ENCODE data around the gene AFF1.

AFF1 gene

GRCh38 chr4:87087015-87087414, 152.2 kb downstream of the AFF1 start:
- no peak for DNase-seq

GRCh38 chr4:87087420-87087819, 152.6 kb downstream of the AFF1 start:
- no peak for DNase-seq

- peak; percentile 19 for DNase-seq
These were observed 153.4 kb downstream of the AFF1 start for GRCh38 chr4:87088186-87088585.

- no peak for DNase-seq
These were observed 154.6 kb downstream of the AFF1 start for GRCh38 chr4:87089368-87089767.

GRCh38 chr4:87090305-87090704, 155.5 kb downstream of the AFF1 start:
- DNase-seq: no peak

GRCh38 chr4:87092389-87093141, 157.8 kb downstream of the AFF1 start:
- DNase-seq: peak; percentile 88

- peak; percentile 86 for DNase-seq
These were observed 158.8 kb downstream of the AFF1 start for GRCh38 chr4:87093443-87094123.

- no peak for DNase-seq
These were observed 162.3 kb downstream of the AFF1 start for GRCh38 chr4:87097075-87097474.

GRCh38 chr4:87100168-87100567, 165.4 kb downstream of the AFF1 start:
- DNase-seq: no peak

GRCh38 chr4:87101543-87102199, 166.9 kb downstream of the AFF1 start:
- no peak for DNase-seq

- no peak for DNase-seq
These were observed 168.3 kb downstream of the AFF1 start for GRCh38 chr4:87103086-87103485.

GRCh38 chr4:87103691-87104187, 168.9 kb downstream of the AFF1 start:
- no peak for DNase-seq

- DNase-seq: no peak
These were observed 170.5 kb downstream of the AFF1 start for GRCh38 chr4:87105101-87105845.

- no peak for DNase-seq
These were observed 173.3 kb downstream of the AFF1 start for GRCh38 chr4:87108142-87108546.

- DNase-seq: no peak
These were observed 174.3 kb downstream of the AFF1 start for GRCh38 chr4:87109121-87109520.

- DNase-seq: no peak
These were observed 175.1 kb downstream of the AFF1 start for GRCh38 chr4:87109945-87110344.

GRCh38 chr4:87112063-87112462, 177.3 kb downstream of the AFF1 start:
- peak; percentile 81 for DNase-seq

GRCh38 chr4:87114245-87115062, 179.6 kb downstream of the AFF1 start:
- DNase-seq: no peak

- no peak for DNase-seq
These were observed 181.4 kb downstream of the AFF1 start for GRCh38 chr4:87116231-87116630.

GRCh38 chr4:87117051-87117731, 182.4 kb downstream of the AFF1 start:
- no peak for DNase-seq

- DNase-seq: no peak
These were observed 182.9 kb downstream of the AFF1 start for GRCh38 chr4:87117732-87118075.

GRCh38 chr4:87118421-87118820, 183.6 kb downstream of the AFF1 start:
- no peak for DNase-seq

Measured in hematopoietic multipotent progenitor cell treated with erythropoietin and hydrocortisone succinate and interleukin-3 and kit ligand, for 4 days (in vitro differentiated cells).